HG03439 (cell line): ENCODE measurements around the gene RWDD3.

Source experiments
- ATAC-seq: cut with Tn5 transposase; IDR thresholded peaks from one replicate; pipeline ENCODE4 v1.9.1; 2021; ENCODE audit warnings: mild to moderate bottlenecking, moderate library complexity; ENCODE audit not compliant: unreplicated experiment

Gene RWDD3

GRCh38 chr1:95233737-95234500 is at the start of gene RWDD3:
TSS of gene RWDD3 (plus strand) at chr1:95234210. CDS start at chr1:95234231, 21 bp downstream.
- peak; percentile 99 for ATAC-seq

GRCh38 chr1:95186149-95186548 is 47.9 kb upstream of the RWDD3 start:
- ATAC-seq, result no peak

- no peak for ATAC-seq
Observed at GRCh38 chr1:95193591-95193990, 40.4 kb upstream of the RWDD3 start.

- ATAC-seq, result no peak
Observed at GRCh38 chr1:95195046-95195445, 39.0 kb upstream of the RWDD3 start.

GRCh38 chr1:95196017-95196416 is 38.0 kb upstream of the RWDD3 start:
- no peak for ATAC-seq

- no peak for ATAC-seq
Observed at GRCh38 chr1:95197616-95198252, 36.3 kb upstream of the RWDD3 start.

- ATAC-seq, result no peak
Observed at GRCh38 chr1:95201905-95202304, 32.1 kb upstream of the RWDD3 start.

GRCh38 chr1:95203908-95204437 is 30.0 kb upstream of the RWDD3 start:
- no peak for ATAC-seq

GRCh38 chr1:95206514-95206913 is 27.5 kb upstream of the RWDD3 start:
- ATAC-seq, result no peak

GRCh38 chr1:95207223-95207935 is 26.6 kb upstream of the RWDD3 start:
- no peak for ATAC-seq

GRCh38 chr1:95208876-95209275 is 25.1 kb upstream of the RWDD3 start:
- no peak for ATAC-seq

GRCh38 chr1:95209291-95209690 is 24.7 kb upstream of the RWDD3 start:
- no peak for ATAC-seq

- no peak for ATAC-seq
Observed at GRCh38 chr1:95216292-95216990, 17.6 kb upstream of the RWDD3 start.

GRCh38 chr1:95217371-95217770 is 16.6 kb upstream of the RWDD3 start:
- ATAC-seq, result no peak

- no peak for ATAC-seq
Observed at GRCh38 chr1:95219407-95219806, 14.6 kb upstream of the RWDD3 start.

GRCh38 chr1:95221306-95221705 is 12.7 kb upstream of the RWDD3 start:
- ATAC-seq, result no peak

- no peak for ATAC-seq
Observed at GRCh38 chr1:95222629-95223028, 11.4 kb upstream of the RWDD3 start.

- ATAC-seq, result no peak
Observed at GRCh38 chr1:95223110-95223509, 10.9 kb upstream of the RWDD3 start.

GRCh38 chr1:95226781-95227660 is 7.0 kb upstream of the RWDD3 start:
- no peak for ATAC-seq

GRCh38 chr1:95229037-95229436 is 5.0 kb upstream of the RWDD3 start:
- ATAC-seq, result no peak
